K562 (cell line): Measurements from ENCODE around the gene PLEKHG4B. TPM values are rescaled to one million over a fixed set of nuclear protein-coding genes. Genes with fewer than 3 reads are reported as not detected.

ENCODE experiments used
- ATAC-seq: fragments of 200-7000 bp; cut with Tn5 transposase; 3 replicates; pipeline ENCODE4 v1.9.1; 2020; ENCODE audit warnings: moderate library complexity
- BruUV-seq: library from RNA; stranded (reverse); fragments of 400-500 nt; replicated peaks from 2 replicates; lab custom pipeline; 2021; lab: Mats Ljungman, UMichigan
- CTCF ChIA-PET: fragments of 300-600 bp; formaldehyde crosslinking; extraction: SDS; loops from one replicate; lab custom pipeline; 2021; ENCODE audit warnings: low intra/inter-chr PET ratio; lab: Yijun Ruan, JAX
- POLR2A ChIA-PET: fragments of 300-600, 350-650 bp; sonication (Branson Sonifier 250); formaldehyde crosslinking; extraction: SDS; loops from one replicate; lab custom pipeline; 2021; ENCODE audit warnings: antibody characterized with exemption, inconsistent platforms; lab: Yijun Ruan, JAX
- DNase-seq, 4 experiments: peaks; one replicate each; pipeline versions ENCODE4 v3.0.0 to v3.0.0-alpha.2; 2011 to 2018; ENCODE audit warnings: low spot score in 3 of 4, mixed read lengths in 3 of 4; ENCODE audit errors: extremely low read depth in 1 of 4
- FAIRE-seq: peaks from 2 replicates; lab custom pipeline; 2011; peaks lifted over from hg19 to GRCh38; lab: Jason Lieb, UNC
- H2AFZ ChIP-seq: 2 replicates; pipeline ENCODE4 v1.6.0; 2011; ENCODE audit warnings: low read depth, low read length, control low read depth, inconsistent platforms
- H3K27ac ChIP-seq: fragments of 200-600 bp; 3 replicates; pipeline ENCODE4 v1.8.0; 2011; ENCODE audit warnings: low read depth, mild to moderate bottlenecking, control low read depth, inconsistent platforms, low read length, moderate library complexity, mixed read lengths; ENCODE audit errors: extremely low read depth
- H3K27me3 ChIP-seq, 2 experiments: fragments of 300-600 bp in 1 of 2; 2 replicates in 1 of 2; 3 replicates in 1 of 2; pipeline versions ENCODE4 v1.6.0 to v1.8.0; 2011; ENCODE audit warnings: inconsistent platforms in 2 of 2, low read length in 2 of 2, mild to moderate bottlenecking in 1 of 2, mixed read lengths in 1 of 2, moderate library complexity in 1 of 2; ENCODE audit not compliant: control insufficient read depth in 2 of 2, insufficient read depth in 2 of 2
- H3K36me3 ChIP-seq: fragments of 300-600 bp; 3 replicates; pipeline ENCODE4 v1.8.0; 2011; ENCODE audit warnings: mild to moderate bottlenecking, low read length, inconsistent platforms; ENCODE audit not compliant: control insufficient read depth, insufficient read depth
- H3K4me1 ChIP-seq, 2 experiments: fragments of 200-600 bp in 1 of 2; replicated peaks in 1 of 2; 2 replicates in 1 of 2; 3 replicates in 1 of 2; pipeline versions ENCODE4 v1.5.1 to v1.8.0; 2011; ENCODE audit warnings: inconsistent platforms in 2 of 2, low read length in 2 of 2, mild to moderate bottlenecking in 1 of 2, mixed read lengths in 1 of 2, moderate library complexity in 1 of 2; ENCODE audit not compliant: control insufficient read depth in 2 of 2, insufficient read depth in 2 of 2
- H3K4me2 ChIP-seq: 2 replicates; pipeline ENCODE4 v1.6.1; 2011; ENCODE audit warnings: low read length, control low read depth, inconsistent platforms, mixed read lengths; ENCODE audit not compliant: insufficient read depth
- H3K4me3 ChIP-seq: fragments of 200-600 bp; sonication (generic), shearing (Covaris generic); 2 replicates; pipeline ENCODE4 v1.5.1; 2016; ENCODE audit warnings: control low read depth, inconsistent platforms
- H3K79me2 ChIP-seq: fragments of 200-600 bp; 3 replicates; pipeline ENCODE4 v1.8.0; 2011; ENCODE audit warnings: low read length, inconsistent platforms; ENCODE audit not compliant: control insufficient read depth, insufficient read depth
- H3K9ac ChIP-seq, 2 experiments: 2 replicates each; pipeline versions ENCODE4 v1.6.0 to v1.6.1; 2011; ENCODE audit warnings: low read depth in 2 of 2, low read length in 2 of 2, control low read depth in 1 of 2, inconsistent platforms in 1 of 2, mild to moderate bottlenecking in 1 of 2, mixed read lengths in 1 of 2; ENCODE audit not compliant: insufficient read depth in 1 of 2
- H3K9me1 ChIP-seq: one replicate; pipeline ENCODE4 v1.6.0; 2011; ENCODE audit warnings: inconsistent platforms, mild to moderate bottlenecking, low read length, moderate library complexity; ENCODE audit not compliant: control insufficient read depth, insufficient read depth
- H3K9me3 ChIP-seq: replicated peaks from 2 replicates; pipeline ENCODE4 v1.5.1; 2011; ENCODE audit warnings: low read depth, low read length, inconsistent platforms; ENCODE audit not compliant: control insufficient read depth, insufficient read depth
- H4K20me1 ChIP-seq: replicated peaks from 2 replicates; pipeline ENCODE4 v1.6.1; 2011; ENCODE audit warnings: low read length, inconsistent platforms, mixed read lengths; ENCODE audit not compliant: control insufficient read depth, insufficient read depth
- CBX3 ChIP-seq, 2 experiments: IDR thresholded peaks; 1 replicate in 1 of 2; 2 replicates in 1 of 2; pipeline ENCODE4 v1.6.1; 2012; ENCODE audit warnings: inconsistent platforms in 2 of 2, low read length in 2 of 2, borderline replicate concordance in 1 of 2, control low read depth in 1 of 2
- CBX5 ChIP-seq: IDR thresholded peaks from 2 replicates; pipeline ENCODE4 v1.6.1; 2014; ENCODE audit warnings: low read depth, borderline replicate concordance
- CSDE1 ChIP-seq, 2 experiments: fragments of 450-650 bp; IDR thresholded peaks; 2 replicates each; pipeline ENCODE4 v1.6.1; 2016; ENCODE audit warnings: mild to moderate bottlenecking in 1 of 2
- FOXJ2 ChIP-seq: fragments of 200-800 bp; sonication (Bioruptor generic); IDR thresholded peaks from 2 replicates; pipeline ENCODE4 v1.6.1; 2016; ENCODE audit warnings: missing genetic modification characterization, missing compliant biosample characterization
- IRF2 ChIP-seq: sonication (generic); formaldehyde crosslinking; IDR thresholded peaks from 2 replicates; pipeline ENCODE4 v1.8.1; 2022; ENCODE audit warnings: mild to moderate bottlenecking, missing genetic modification reagents
- KLF1 ChIP-seq: fragments of 450-650 bp; IDR thresholded peaks from 2 replicates; pipeline ENCODE4 v1.6.1; 2016; ENCODE audit warnings: missing genetic modification characterization, missing compliant biosample characterization
- MBD2 ChIP-seq: sonication (generic); IDR thresholded peaks from 2 replicates; pipeline ENCODE4 v1.6.1; 2016; ENCODE audit warnings: low read depth, borderline replicate concordance
- NR4A1 ChIP-seq, 2 experiments: fragments of 250-450 bp in 1 of 2; fragments of 450-650 bp in 1 of 2; sonication (Bioruptor Pico) in 1 of 2; IDR thresholded peaks; 2 replicates each; pipeline versions ENCODE4 v1.4.0 to v1.6.1; 2016 to 2020; ENCODE audit warnings: mild to moderate bottlenecking in 2 of 2, missing compliant biosample characterization in 1 of 2, missing genetic modification characterization in 1 of 2, moderate library complexity in 1 of 2
- PCBP1 ChIP-seq: fragments of 200-400 bp; formaldehyde crosslinking; IDR thresholded peaks from 2 replicates; pipeline ENCODE4 v1.6.1; 2018; ENCODE audit warnings: mild to moderate bottlenecking, low read depth, low read length; ENCODE audit not compliant: poor library complexity, severe bottlenecking
- SAFB2 ChIP-seq: fragments of 200-400 bp; formaldehyde crosslinking; IDR thresholded peaks from 2 replicates; pipeline ENCODE4 v1.6.1; 2018; ENCODE audit warnings: borderline replicate concordance, low read length, low read depth, moderate library complexity; ENCODE audit not compliant: severe bottlenecking
- TFE3 ChIP-seq: fragments of 450-650 bp; formaldehyde crosslinking; IDR thresholded peaks from 2 replicates; pipeline ENCODE4 v1.4.0; 2020; ENCODE audit warnings: mild to moderate bottlenecking, mixed read lengths
- ZNF134 ChIP-seq: fragments of 250-450 bp; sonication (Bioruptor Pico); conservative IDR thresholded peaks from 2 replicates; pipeline ENCODE4 v1.4.0; 2020
- ZNF408 ChIP-seq: fragments of 250-450 bp; sonication (Bioruptor Pico); IDR thresholded peaks from 2 replicates; pipeline ENCODE4 v1.4.0; 2020; ENCODE audit warnings: low read depth, mild to moderate bottlenecking, moderate library complexity
- ZNF717 ChIP-seq: fragments of 250-450 bp; sonication (Bioruptor Pico); IDR thresholded peaks from 2 replicates; pipeline ENCODE4 v1.5.0; 2021
- ZNF785 ChIP-seq: fragments of 250-450 bp; sonication (Bioruptor Pico); IDR thresholded peaks from 2 replicates; pipeline ENCODE4 v1.4.0; 2020; ENCODE audit warnings: mild to moderate bottlenecking
- WGBS: fragments of 100-300 bp; shearing (Covaris generic); methylation state at CpG from one replicate; pipeline ENCODE4 v1.1.6; 2016; ENCODE audit warnings: low coverage, mixed read lengths; ENCODE audit not compliant: insufficient coverage; ENCODE audit errors: missing lambda C conversion rate; 5-methylcytosine and 5-hydroxymethylcytosine counted together
- in situ Hi-C: fragments of 300-500 bp; cut with MboI; formaldehyde crosslinking; loops from 4 replicates; pipeline ENCODE4 v1.15.0; 2018; ENCODE audit warnings: inconsistent platforms, mixed read lengths
- intact Hi-C: fragments of 100-400 bp; cut with micrococcal nuclease; formaldehyde crosslinking; loops from 2 replicates; pipeline ENCODE4 v1.14.2; 2022
- polyA plus RNA-seq, 8 experiments: library from polyadenylated mRNA; depleted of rRNA in 4 of 8; stranded (reverse) in 5 of 8; unstranded in 3 of 8; fragments of >200 nt; fragmentation: Nextera tagmentation in 2 of 8; fragmentation: Illumina TruSeq in 1 of 8; extraction: Ambion mirVana in 2 of 8; extraction: Trizol in 1 of 8; gene quantifications; 2 replicates each; pipeline versions ENCODE4 v1.2.1 to v1.2.3, GENCODE V29; 2011 to 2014; ENCODE audit warnings: inconsistent platforms in 1 of 8, missing spikeins in 1 of 8
- total RNA-seq, 7 experiments: library from RNA; depleted of rRNA in 6 of 7; stranded (reverse); fragments of >200 nt in 6 of 7; fragmentation: Illumina TruSeq in 2 of 7; extraction: Trizol in 2 of 7; gene quantifications; 2 replicates each; pipeline versions ENCODE4 v1.2.1 to v1.2.3, GENCODE V29; 2011 to 2021; ENCODE audit warnings: low replicate concordance in 1 of 7

PLEKHG4B gene
- total and polyA plus RNA-seq, 9 of the 15 experiments (the other 6 are each of a cell fraction or from before 2014, with no cell fraction given): 0.02 TPM; not detected in 8

GRCh38 chr5:179401-179800 is 87.4 kb downstream of the PLEKHG4B start:
- intact Hi-C loops: no loop called here
- Histone ChIP-seq H3K79me2 (no peaks in the 10 kb centered on the region), H3K4me3 (no peak overlapping the region)
- ATAC-seq: no peak
- 0 out of 2 replicates have a peak, but pooled peaks have one; percentile 23 for TF ChIP-seq ZNF408 (CRISPR knock-in tag)
- no peak for TF ChIP-seq KLF1 (tag)
- TF ChIP-seq, all 486 proteins: peak for 1
- FAIRE-seq: no peak
- no TSS peak for BruUV-seq
- CTCF ChIA-PET: no interaction called here
- DNase-seq: no peak
- Histone ChIP-seq H3K9me3 (no peaks in the 10 kb centered on the region), H4K20me1 (peaks cover 12% of the 10 kb centered on the region), H3K9ac (no peak overlapping the region), H3K4me1 (peaks cover 0 to 8% of the 10 kb centered on the region in 2 experiments; a peak in 1 of 5 replicates), H3K27me3 (peaks cover 70 to 81% of the 10 kb centered on the region in 2 experiments), H3K36me3 (no peaks in the 10 kb centered on the region), H3K4me2 (no peak overlapping the region), H3K9me1 (no peaks in the 10 kb centered on the region), H2AFZ (no peak overlapping the region), H3K27ac (no peak overlapping the region)
- WGBS: 1% methylated on average over 9 of the region's 9 CpGs
- in situ Hi-C loops: no loop called here
- POLR2A ChIA-PET: no interaction called here

- no peaks in the 10 kb centered on the region for H3K9me3 ChIP-seq
- ATAC-seq (no peak), DNase-seq (no peak), FAIRE-seq (no peak)
- H3K9ac ChIP-seq: no peak overlapping the region
- peaks cover 66 to 76% of the 10 kb centered on the region in 2 experiments for H3K27me3 ChIP-seq
- BruUV-seq: no TSS peak
- H2AFZ ChIP-seq: no peak overlapping the region
- in situ Hi-C loops (no loop called here), intact Hi-C loops (no loop called here)
- POLR2A ChIA-PET: interaction anchor here (0.5 to 0.7 kb wide), 2 partner anchors 9 to 200 kb away, joined by 3 to 5 read pairs; no protein-coding TSS in a partner anchor
- H3K9me1 ChIP-seq: no peaks in the 10 kb centered on the region
- peaks cover 12% of the 10 kb centered on the region for H4K20me1 ChIP-seq
- TF ChIP-seq PCBP1 (no peak), TFE3 (CRISPR knock-in tag) (no peak), ZNF717 (CRISPR knock-in tag) (no peak), FOXJ2 (tag) (no peak), NR4A1 (CRISPR knock-in tag; IDR thresholded peaks at IDR 0.05) (no peak), NR4A1 (tag; IDR thresholded peaks at IDR 0.05) (no peak), CSDE1 (IDR thresholded peaks at IDR 0.05) (no peak), IRF2 (no peak), CBX3 (IDR thresholded peaks at IDR 0.05; ENCODE audit: borderline replicate concordance in 1 of 2, low read length in 2 of 2) (no peak), ZNF785 (CRISPR knock-in tag) (no peak), CBX5 (no peak), MBD2 (no peak), ZNF134 (CRISPR knock-in tag) (no peak), SAFB2 (no peak)
- no peaks in the 10 kb centered on the region for H3K79me2 ChIP-seq
- 2% methylated on average over 13 of the region's 13 CpGs for WGBS
- H3K4me1 ChIP-seq: peaks cover 0 to 9% of the 10 kb centered on the region in 2 experiments; a peak in 1 of 5 replicates
- CTCF ChIA-PET: interaction anchor here (0.6 kb wide), 1 partner anchor 263 kb away, joined by 3 read pairs; the partner anchor contains the start of gene EXOC3
- no peak overlapping the region for H3K27ac ChIP-seq
- no peak overlapping the region for H3K4me3 ChIP-seq
- no peaks in the 10 kb centered on the region for H3K36me3 ChIP-seq
- no peak overlapping the region for H3K4me2 ChIP-seq
These were observed 88.4 kb downstream of the PLEKHG4B start for GRCh38 chr5:180286-180918.
